Right ventricle myocardium superior (tissue), 1 donor: ENCODE results near the gene HIPK4. TPM values are rescaled to one million over a fixed set of nuclear protein-coding genes. Genes with fewer than 3 reads are reported as not detected.
A peak's percentile ranks its signal among the peaks of the same experiment; 100 is the strongest.
"Not testable (repeated sequence)": the region's sequence is repeated elsewhere in the genome, so short reads cannot be mapped to it uniquely, and the experiment has no call there.

ENCODE experiments used
- ATAC-seq: fragments of 200-7000 bp; cut with Tn5 transposase; one replicate; pipeline ENCODE4 v1.9.1; 2020; ENCODE audit warnings: mild to moderate bottlenecking; ENCODE audit not compliant: poor library complexity
- DNase-seq: peaks from one replicate; pipeline ENCODE4 v3.0.0-alpha.2; 2020
- intact Hi-C: fragments of 100-400 bp; cut with DNase I; formaldehyde crosslinking; loops from one replicate; pipeline ENCODE4 v1.11.2; 2022
- total RNA-seq: library from RNA; stranded (reverse); fragmentation: NEBNext Ultra II Directional; extraction: Animal tissue kit (Norgen Biotek cat#: 25700); gene quantifications from one replicate; pipeline ENCODE4 v1.2.1, GENCODE V29; 2021
- donor health status: DM: no; HTN: yes; CAD: no; lungs with severe emphysema.

Gene HIPK4
- total RNA-seq, 1 donor from 2014 or later: not detected

- ATAC-seq (no peak), DNase-seq (no peak)
- intact Hi-C loops: no loop called here
Observed at GRCh38 chr19:40355975-40356680, 33.9 kb downstream of the HIPK4 start.

GRCh38 chr19:40348961-40349507 is 40.9 kb downstream of the HIPK4 start:
- intact Hi-C loops: loop anchor here (10.0 kb wide), 1 partner anchor 96 kb away; the partner anchor contains the start of gene SERTAD3
- DNase-seq (no peak), ATAC-seq (peak; percentile 9)

GRCh38 chr19:40348125-40348913 is 41.7 kb downstream of the HIPK4 start, which contains the start of the genes C19orf47 and PLD3:
Gene C19orf47 (minus strand): TSS chr19:40348397. CDS start chr19:40341857, 6,540 bp downstream.
Gene PLD3 (plus strand): TSS chr19:40348695. CDS start chr19:40366484, 17,789 bp downstream.
- DNase-seq (peak; percentile 100), ATAC-seq (peak; percentile 98)
- intact Hi-C loops: loop anchor here (10.0 kb wide), 1 partner anchor 96 kb away; the partner anchor contains the start of gene SERTAD3

- ATAC-seq (no peak), DNase-seq (no peak)
- intact Hi-C loops: loop anchor here (10.0 kb wide), 1 partner anchor 100 kb away; the partner anchor contains the start of gene SERTAD3
Observed at GRCh38 chr19:40344422-40344821, 45.6 kb downstream of the HIPK4 start.

GRCh38 chr19:40342644-40343311 is 47.2 kb downstream of the HIPK4 start:
- intact Hi-C loops: loop anchor here (10.0 kb wide), 1 partner anchor 102 kb away; the partner anchor contains the start of gene SERTAD3
- DNase-seq: no peak
- no peak for ATAC-seq

GRCh38 chr19:40341601-40342482 is 48.1 kb downstream of the HIPK4 start:
- ATAC-seq: peak; percentile 93
- peak; percentile 85 for DNase-seq
- intact Hi-C loops: loop anchor here (10.0 kb wide), 1 partner anchor 103 kb away; the partner anchor contains the start of gene SERTAD3

GRCh38 chr19:40339018-40339728 is 50.8 kb downstream of the HIPK4 start:
- no peak for DNase-seq
- ATAC-seq: no peak
- intact Hi-C loops: no loop called here

GRCh38 chr19:40337594-40337993 is 52.4 kb downstream of the HIPK4 start:
- intact Hi-C loops: no loop called here
- no peak for DNase-seq

GRCh38 chr19:40337107-40337506 is 52.9 kb downstream of the HIPK4 start:
- intact Hi-C loops: no loop called here
- DNase-seq (no peak), ATAC-seq (no peak)

More at GRCh38 chr19:40337594-40337993, 52.4 kb downstream of the HIPK4 start:
- no peak for ATAC-seq

- intact Hi-C loops: no loop called here
- ATAC-seq (no peak), DNase-seq (no peak)
Observed at GRCh38 chr19:40336601-40336900, 53.4 kb downstream of the HIPK4 start.

- intact Hi-C loops: no loop called here
- ATAC-seq: no peak
Observed at GRCh38 chr19:40335855-40336600, 54.0 kb downstream of the HIPK4 start.

GRCh38 chr19:40335101-40335500 is 54.9 kb downstream of the HIPK4 start:
- DNase-seq: no peak
- intact Hi-C loops: no loop called here
- no peak for ATAC-seq

More at GRCh38 chr19:40335855-40336600, 54.0 kb downstream of the HIPK4 start:
- DNase-seq: no peak

GRCh38 chr19:40333083-40333482 is 56.9 kb downstream of the HIPK4 start:
- ATAC-seq, intact Hi-C loops: not testable (repeated sequence)

GRCh38 chr19:40332669-40333068 is 57.3 kb downstream of the HIPK4 start:
- ATAC-seq: no peak
- intact Hi-C loops: no loop called here
- no peak for DNase-seq

More at GRCh38 chr19:40333083-40333482, 56.9 kb downstream of the HIPK4 start:
- DNase-seq: not testable (repeated sequence)

GRCh38 chr19:40331052-40331451 is 58.9 kb downstream of the HIPK4 start:
- ATAC-seq (no peak), DNase-seq (no peak)
- intact Hi-C loops: no loop called here
